OCI-LY1 (cell line): ENCODE data around the gene USP50.
"Not testable (repeated sequence)": the region's sequence is repeated elsewhere in the genome, so short reads cannot be mapped to it uniquely, and the experiment has no call there.

Source experiments
- H2AFZ ChIP-seq: fragments of 200-600 bp; sonication (generic), shearing (Covaris generic); 2 replicates; pipeline ENCODE4 v1.6.0; 2014; ENCODE audit warnings: antibody characterized with exemption, mild to moderate bottlenecking, low read length
- H3F3A ChIP-seq: fragments of 200-600 bp; sonication (generic), shearing (Covaris generic); 2 replicates; pipeline ENCODE4 v1.6.0; 2014; ENCODE audit warnings: mild to moderate bottlenecking, antibody characterized with exemption, low read length, moderate library complexity; ENCODE audit not compliant: insufficient read depth
- H3K27ac ChIP-seq: fragments of 200-600 bp; sonication (generic); 2 replicates; pipeline ENCODE4 v1.5.1; 2014; ENCODE audit warnings: low read length, mixed run types, mild to moderate bottlenecking, low read depth; ENCODE audit not compliant: poor library complexity, severe bottlenecking
- H3K27me3 ChIP-seq: fragments of 200-600 bp; sonication (generic); 2 replicates; pipeline ENCODE4 v1.6.0; 2014; ENCODE audit warnings: antibody characterized with exemption, mild to moderate bottlenecking, low read length, moderate library complexity; ENCODE audit not compliant: insufficient read depth
- H3K36me3 ChIP-seq: fragments of 200-600 bp; sonication (generic); 2 replicates; pipeline ENCODE4 v1.6.1; 2014; ENCODE audit warnings: mild to moderate bottlenecking, antibody characterized with exemption, low read length, moderate library complexity, mixed read lengths; ENCODE audit not compliant: insufficient read depth
- H3K4me1 ChIP-seq: fragments of 200-600 bp; sonication (generic); 2 replicates; pipeline ENCODE4 v1.5.1; 2014; ENCODE audit warnings: mild to moderate bottlenecking, low read length, moderate library complexity; ENCODE audit not compliant: insufficient read depth, severe bottlenecking
- H3K4me2 ChIP-seq: fragments of 200-600 bp; sonication (generic), shearing (Covaris generic); 2 replicates; pipeline ENCODE4 v1.6.1; 2014; ENCODE audit warnings: low read length
- H3K4me3 ChIP-seq: fragments of 200-600 bp; sonication (generic); 2 replicates; pipeline ENCODE4 v1.5.1; 2014; ENCODE audit warnings: low read length, low read depth, mild to moderate bottlenecking, mixed read lengths; ENCODE audit not compliant: poor library complexity, severe bottlenecking
- H3K79me2 ChIP-seq: fragments of 200-600 bp; shearing (Covaris generic); 2 replicates; pipeline ENCODE4 v1.6.1; 2016; ENCODE audit warnings: mixed run types, low read length, mixed read lengths; ENCODE audit not compliant: insufficient read depth
- H3K9ac ChIP-seq: fragments of 200-600 bp; sonication (generic), shearing (Covaris generic); 2 replicates; pipeline ENCODE4 v1.6.1; 2014; ENCODE audit warnings: mild to moderate bottlenecking, low read length, mixed read lengths
- H3K9me2 ChIP-seq: fragments of 200-600 bp; sonication (generic), shearing (Covaris generic); 2 replicates; pipeline ENCODE4 v1.6.1; 2014; ENCODE audit warnings: low read depth, mild to moderate bottlenecking, low read length, mixed read lengths
- H3K9me3 ChIP-seq: fragments of 200-600 bp; shearing (Covaris generic); 2 replicates; pipeline ENCODE4 v1.6.1; 2014; ENCODE audit warnings: low read length, mixed read lengths
- H4K20me1 ChIP-seq: fragments of 200-600 bp; sonication (generic), shearing (Covaris generic); 2 replicates; pipeline ENCODE4 v1.6.0; 2016; ENCODE audit warnings: mild to moderate bottlenecking, low read length; ENCODE audit not compliant: insufficient read depth
- CTCF ChIP-seq: fragments of 200-600 bp; sonication (generic), shearing (Covaris generic); IDR thresholded peaks from 2 replicates; pipeline ENCODE4 v1.5.1; 2017; ENCODE audit warnings: mild to moderate bottlenecking, antibody characterized with exemption, low read length, moderate library complexity, mixed read lengths
- EZH2 ChIP-seq: fragments of 200-600 bp; sonication (generic), shearing (Covaris generic); IDR thresholded peaks from 2 replicates; pipeline ENCODE4 v1.8.0; 2017; ENCODE audit warnings: borderline replicate concordance, mixed run types, mild to moderate bottlenecking, antibody characterized with exemption, low read length, moderate library complexity, mixed read lengths

The USP50 gene

GRCh38 chr15:50590288-50590687 is 43.8 kb upstream of the USP50 start:
- Histone ChIP-seq H3K9me3 (no peaks in the 10 kb centered on the region), H4K20me1 (no peaks in the 10 kb centered on the region), H3K9me2 (no peaks in the 10 kb centered on the region), H3K79me2 (no peaks in the 10 kb centered on the region), H3K36me3 (peaks cover 87% of the 10 kb centered on the region), H3K4me3 (no peak overlapping the region), H3K27me3 (no peaks in the 10 kb centered on the region), H2AFZ (no peak overlapping the region), H3F3A (no peaks in the 10 kb centered on the region), H3K4me1 (no peaks in the 10 kb centered on the region), H3K4me2 (no peak overlapping the region), H3K27ac (no peak overlapping the region), H3K9ac (no peak overlapping the region)
- TF ChIP-seq CTCF (no peak), EZH2 (no peak)

- Histone ChIP-seq H3K4me1 (no peaks in the 10 kb centered on the region), H3K4me3 (no peak overlapping the region), H3K9ac (no peak overlapping the region), H3K4me2 (no peak overlapping the region), H3K9me2 (no peaks in the 10 kb centered on the region), H3K36me3 (peaks cover 76% of the 10 kb centered on the region), H3K27me3 (no peaks in the 10 kb centered on the region), H3K9me3 (no peaks in the 10 kb centered on the region), H2AFZ (no peak overlapping the region), H3K79me2 (no peaks in the 10 kb centered on the region), H3F3A (no peaks in the 10 kb centered on the region), H4K20me1 (no peaks in the 10 kb centered on the region), H3K27ac (no peak overlapping the region)
- TF ChIP-seq EZH2 (no peak), CTCF (no peak)
Observed at GRCh38 chr15:50577492-50577891, 31.0 kb upstream of the USP50 start.

GRCh38 chr15:50576166-50576565 is 29.7 kb upstream of the USP50 start:
- no peak overlapping the region for H3K27ac ChIP-seq
- H3K9me3 ChIP-seq, result no peaks in the 10 kb centered on the region
- no peaks in the 10 kb centered on the region for H3K27me3 ChIP-seq
- no peak overlapping the region for H2AFZ ChIP-seq
- H3K36me3 ChIP-seq, result peaks cover 77% of the 10 kb centered on the region
- no peak overlapping the region for H3K4me3 ChIP-seq
- no peaks in the 10 kb centered on the region for H4K20me1 ChIP-seq
- no peaks in the 10 kb centered on the region for H3F3A ChIP-seq
- no peaks in the 10 kb centered on the region for H3K9me2 ChIP-seq
- H3K4me2 ChIP-seq, result no peak overlapping the region
- no peak for TF ChIP-seq CTCF
- no peak for TF ChIP-seq EZH2
- no peaks in the 10 kb centered on the region for H3K79me2 ChIP-seq
- no peaks in the 10 kb centered on the region for H3K4me1 ChIP-seq
- no peak overlapping the region for H3K9ac ChIP-seq

GRCh38 chr15:50573842-50574241 is 27.4 kb upstream of the USP50 start:
- not testable (repeated sequence) for H3K4me1 ChIP-seq, H3K79me2 ChIP-seq, H3K9me2 ChIP-seq, H3K4me3 ChIP-seq, H3K27ac ChIP-seq, H3K27me3 ChIP-seq, H3K4me2 ChIP-seq, H3K9ac ChIP-seq, H2AFZ ChIP-seq, H3F3A ChIP-seq, H4K20me1 ChIP-seq, H3K9me3 ChIP-seq
- H3K36me3 ChIP-seq, result peaks cover 84% of the 10 kb centered on the region
